ENCODE data around the gene CEND1.

DNA sequence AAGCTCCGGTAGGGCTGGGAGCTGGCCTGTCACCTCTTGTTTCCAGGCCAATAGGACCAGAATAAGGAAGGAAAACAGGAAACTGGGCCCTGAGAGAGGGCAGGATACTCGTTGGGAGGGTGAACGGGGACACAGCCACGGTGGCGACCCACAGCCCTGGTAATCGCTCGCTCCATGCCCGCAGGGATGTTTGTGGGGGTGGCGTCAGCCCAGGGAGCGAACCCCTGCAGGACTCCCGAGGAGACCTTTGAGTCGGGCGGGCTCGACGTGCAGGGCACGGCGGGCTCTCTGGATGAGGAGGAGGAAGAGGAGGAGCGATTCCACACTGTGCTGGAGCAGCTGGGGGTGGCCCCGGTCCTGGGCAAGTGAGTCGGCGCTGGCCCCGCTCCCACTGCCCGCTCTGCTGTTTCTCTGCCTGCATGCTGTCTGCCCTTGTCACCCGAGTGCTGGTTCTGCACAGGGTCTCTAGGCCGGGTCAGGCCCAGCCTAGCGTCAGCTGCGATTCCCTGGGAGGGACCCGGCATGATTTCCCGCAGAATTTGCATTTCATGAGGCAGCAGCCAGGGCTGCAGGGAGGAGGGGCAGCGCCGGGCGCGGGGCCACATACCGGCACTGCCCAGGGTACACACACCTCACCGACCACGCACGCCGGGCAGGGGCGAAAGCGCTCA, 39.4 kb upstream of the CEND1 start:
- TF ChIP-seq, protein P1, sequence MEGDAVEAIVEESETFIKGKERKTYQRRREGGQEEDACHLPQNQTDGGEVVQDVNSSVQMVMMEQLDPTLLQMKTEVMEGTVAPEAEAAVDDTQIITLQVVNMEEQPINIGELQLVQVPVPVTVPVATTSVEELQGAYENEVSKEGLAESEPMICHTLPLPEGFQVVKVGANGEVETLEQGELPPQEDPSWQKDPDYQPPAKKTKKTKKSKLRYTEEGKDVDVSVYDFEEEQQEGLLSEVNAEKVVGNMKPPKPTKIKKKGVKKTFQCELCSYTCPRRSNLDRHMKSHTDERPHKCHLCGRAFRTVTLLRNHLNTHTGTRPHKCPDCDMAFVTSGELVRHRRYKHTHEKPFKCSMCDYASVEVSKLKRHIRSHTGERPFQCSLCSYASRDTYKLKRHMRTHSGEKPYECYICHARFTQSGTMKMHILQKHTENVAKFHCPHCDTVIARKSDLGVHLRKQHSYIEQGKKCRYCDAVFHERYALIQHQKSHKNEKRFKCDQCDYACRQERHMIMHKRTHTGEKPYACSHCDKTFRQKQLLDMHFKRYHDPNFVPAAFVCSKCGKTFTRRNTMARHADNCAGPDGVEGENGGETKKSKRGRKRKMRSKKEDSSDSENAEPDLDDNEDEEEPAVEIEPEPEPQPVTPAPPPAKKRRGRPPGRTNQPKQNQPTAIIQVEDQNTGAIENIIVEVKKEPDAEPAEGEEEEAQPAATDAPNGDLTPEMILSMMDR (conservative IDR thresholded peaks at IDR 0.05; ENCODE audit: low read length), result no peak
- TF ChIP-seq EZH2phosphoT487 (IDR thresholded peaks at IDR 0.05; ENCODE audit: borderline replicate concordance), result no peak

Data from Loucy (cell line).